Stimulated activated CD4-positive, alpha-beta T cell treated with anti-CD3 and anti-CD28 coated beads, Interleukin-1b, Interleukin-23, amount 100 ng/mL, for 24 hours (primary cell): ENCODE data around the gene SEPTIN10.
"Not testable (repeated sequence)": the region's sequence is repeated elsewhere in the genome, so short reads cannot be mapped to it uniquely, and the experiment has no call there.

ENCODE experiments used
- DNase-seq, 4 experiments: peaks; one replicate each; pipeline ENCODE4 v3.0.0-alpha.2; 2020; ENCODE audit warnings: low read depth in 4 of 4, low spot score in 1 of 4

The SEPTIN10 gene

DNA sequence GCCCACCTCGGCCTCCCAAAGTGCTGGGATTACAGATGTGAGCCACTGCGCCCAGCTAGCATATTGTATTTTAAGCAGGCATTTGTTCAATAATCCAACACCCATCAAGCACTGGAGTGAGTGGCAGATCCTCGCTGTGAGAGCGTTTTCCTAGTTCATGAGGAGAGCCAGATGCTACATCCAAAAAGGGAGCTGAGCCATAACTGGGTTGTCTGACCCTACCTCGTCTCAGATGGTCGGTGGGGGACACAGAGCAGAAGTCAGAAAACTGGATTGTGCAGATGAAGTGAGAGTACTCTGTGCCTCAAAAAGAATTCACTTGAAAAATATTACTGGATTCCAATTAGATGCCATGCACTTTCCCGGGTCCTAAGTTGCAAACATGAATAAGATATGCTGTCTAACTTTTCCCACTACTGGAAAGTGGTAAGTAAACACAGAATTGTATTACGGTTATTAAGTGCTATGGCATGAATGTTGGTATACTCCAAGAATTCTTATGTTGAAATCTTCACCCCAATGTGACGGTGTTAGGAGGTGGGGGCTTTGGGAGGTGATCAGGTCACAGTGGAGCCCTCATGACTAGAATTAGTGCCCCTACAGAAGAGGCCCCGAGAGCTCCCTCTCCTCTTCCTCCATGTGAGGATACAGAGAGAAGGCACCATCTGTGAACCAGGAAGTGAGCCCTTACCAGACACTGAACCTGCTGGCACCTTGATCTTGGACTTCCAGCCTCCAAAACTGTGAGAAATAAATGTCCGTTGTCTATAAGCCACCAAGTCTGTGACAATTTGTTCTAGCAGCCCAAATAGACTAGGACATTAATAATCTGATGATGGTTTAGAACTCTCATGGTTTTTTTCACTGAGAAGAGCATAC lies 21.9 kb upstream of the SEPTIN10 start:
- DNase-seq, result no peak

DNA sequence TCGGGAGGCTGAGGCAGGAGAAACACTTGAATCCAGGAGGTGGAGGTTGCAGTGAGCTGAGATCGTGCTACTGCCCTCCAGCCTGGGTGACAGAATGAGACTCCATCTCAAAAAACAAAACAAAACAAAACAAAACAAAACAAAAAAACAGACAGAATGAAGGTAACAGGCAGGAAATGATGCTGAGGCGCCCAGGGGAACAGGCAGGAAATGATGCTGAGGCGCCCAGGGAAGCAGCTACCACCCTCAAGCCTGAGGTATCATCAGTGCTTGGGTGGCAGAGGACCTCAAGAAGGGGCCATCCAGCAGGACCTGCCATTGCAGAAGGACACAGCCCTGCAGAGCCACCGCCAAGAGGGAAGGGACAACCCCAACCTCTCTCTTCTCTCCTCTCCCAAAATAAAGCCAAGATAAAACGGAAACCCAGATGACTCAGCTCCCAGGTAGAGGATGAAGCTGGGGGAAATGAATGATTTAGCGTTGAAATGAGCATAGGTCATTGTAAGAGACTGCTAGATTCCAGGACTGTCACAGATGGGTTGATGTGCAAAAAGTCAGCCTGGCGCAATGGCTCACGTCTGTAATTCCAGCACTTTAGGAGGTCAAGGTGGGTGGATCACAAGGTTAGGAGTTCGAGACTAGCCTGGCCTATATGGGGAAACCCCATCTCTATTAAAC lies 19.7 kb upstream of the SEPTIN10 start:
- DNase-seq, result no peak

DNA sequence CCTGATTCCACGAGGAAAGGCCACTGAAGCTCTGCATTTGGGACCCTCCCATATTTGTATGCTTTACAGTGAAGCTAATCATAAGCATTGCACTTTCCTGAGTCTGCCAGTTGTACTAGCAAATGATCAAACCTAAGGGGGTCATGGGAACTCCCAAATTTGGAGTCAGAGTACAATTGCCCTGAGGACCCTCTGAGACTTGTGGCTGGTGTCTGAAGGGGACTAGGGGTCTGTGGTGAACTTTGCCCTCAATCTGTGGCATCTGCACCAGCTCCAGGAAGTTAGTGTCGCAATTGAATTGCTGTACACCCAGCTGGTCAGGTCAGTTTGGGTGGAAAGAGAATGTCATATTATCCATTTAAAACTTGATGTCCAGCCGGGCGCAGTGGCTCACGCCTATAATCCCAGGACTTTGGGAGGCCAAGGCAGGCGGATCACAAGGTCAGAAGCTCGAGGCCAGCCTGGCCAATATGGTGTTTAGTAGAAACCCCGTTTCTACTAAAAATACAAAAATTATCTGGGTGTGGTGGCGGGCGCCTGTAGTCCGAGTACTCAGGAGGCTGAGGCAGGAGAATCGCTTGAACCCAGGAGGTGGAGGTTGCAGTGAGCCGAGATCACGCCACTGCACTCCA lies 18.5 kb upstream of the SEPTIN10 start:
- no peak for DNase-seq

GRCh38 chr2:109631741-109632140 lies 18.0 kb upstream of the SEPTIN10 start:
- no peak for DNase-seq

- no peak for DNase-seq
Observed at GRCh38 chr2:109630441-109631430, 17.0 kb upstream of the SEPTIN10 start.

- DNase-seq, result no peak
Observed at GRCh38 chr2:109629867-109630266, 16.1 kb upstream of the SEPTIN10 start.

- DNase-seq, result not testable (repeated sequence)
Observed at GRCh38 chr2:109628321-109628720, 14.6 kb upstream of the SEPTIN10 start.

DNA sequence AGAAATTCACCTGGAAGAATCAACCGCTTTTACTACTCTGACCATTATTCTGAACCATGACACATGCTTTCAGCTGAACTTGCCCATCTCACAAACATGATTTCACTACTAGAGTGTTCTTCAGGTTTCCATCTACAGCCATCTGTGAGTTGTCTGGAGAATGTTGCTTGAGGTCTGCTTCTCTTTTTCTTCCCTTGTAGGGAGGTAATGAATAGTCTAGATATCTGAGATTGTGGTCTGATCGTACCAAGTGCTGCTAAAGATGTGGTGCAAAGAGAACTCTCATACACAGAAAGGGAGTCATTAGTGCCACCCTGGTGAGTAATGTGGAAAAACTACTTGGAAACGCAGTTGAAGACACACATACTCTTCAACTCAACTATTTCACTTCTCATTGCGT lies 10.6 kb upstream of the SEPTIN10 start:
- DNase-seq, result no peak

DNA sequence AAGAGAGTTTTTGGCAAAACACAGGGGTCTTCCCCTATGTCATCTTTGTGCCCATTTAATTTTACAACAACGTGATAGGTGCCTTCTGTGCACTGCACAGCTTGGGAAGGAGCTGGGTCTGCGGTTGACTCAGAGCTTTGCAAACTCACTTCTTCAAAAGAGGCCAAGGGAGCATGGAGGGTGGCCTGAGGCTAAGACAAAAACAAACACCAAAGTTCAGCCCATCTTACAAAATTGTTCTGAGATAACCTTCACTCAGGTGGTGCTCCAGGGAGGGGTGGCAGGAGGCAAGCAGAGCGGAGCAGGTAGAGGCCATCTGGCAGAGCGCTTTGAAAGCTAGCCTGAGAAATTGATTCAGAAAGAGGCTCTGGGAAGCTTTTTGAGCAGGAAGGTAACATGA lies 10.2 kb upstream of the SEPTIN10 start:
- no peak for DNase-seq

DNA sequence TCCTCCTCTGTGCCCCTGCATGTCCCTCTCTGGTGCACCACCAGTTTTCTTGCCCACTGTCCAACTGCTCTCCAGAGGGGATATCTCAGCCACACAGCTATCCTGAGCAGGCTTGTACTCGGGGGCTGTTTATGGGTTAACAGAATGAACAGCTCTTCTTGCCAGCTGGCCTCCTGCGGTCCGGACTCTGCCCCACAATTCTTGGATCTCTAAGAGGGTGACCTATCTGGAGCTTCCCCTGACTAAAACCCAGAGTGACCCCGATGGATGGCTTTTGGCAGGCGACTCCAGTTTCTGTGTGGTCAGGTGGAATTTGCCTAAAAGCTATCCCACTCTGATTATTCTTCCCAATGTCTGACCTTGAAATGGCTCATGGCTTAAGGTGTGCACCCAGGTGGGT lies 9.5 kb upstream of the SEPTIN10 start:
- DNase-seq, result no peak

- no peak for DNase-seq
Observed at GRCh38 chr2:109619032-109619615, 5.4 kb upstream of the SEPTIN10 start.

- DNase-seq, result no peak
Observed at GRCh38 chr2:109616184-109616583, 2.4 kb upstream of the SEPTIN10 start.

- DNase-seq, result no peak
Observed at GRCh38 chr2:109615637-109616144, 1.9 kb upstream of the SEPTIN10 start.

- no peak for DNase-seq
Observed at GRCh38 chr2:109614715-109615636, 1.2 kb upstream of the SEPTIN10 start.

DNA sequence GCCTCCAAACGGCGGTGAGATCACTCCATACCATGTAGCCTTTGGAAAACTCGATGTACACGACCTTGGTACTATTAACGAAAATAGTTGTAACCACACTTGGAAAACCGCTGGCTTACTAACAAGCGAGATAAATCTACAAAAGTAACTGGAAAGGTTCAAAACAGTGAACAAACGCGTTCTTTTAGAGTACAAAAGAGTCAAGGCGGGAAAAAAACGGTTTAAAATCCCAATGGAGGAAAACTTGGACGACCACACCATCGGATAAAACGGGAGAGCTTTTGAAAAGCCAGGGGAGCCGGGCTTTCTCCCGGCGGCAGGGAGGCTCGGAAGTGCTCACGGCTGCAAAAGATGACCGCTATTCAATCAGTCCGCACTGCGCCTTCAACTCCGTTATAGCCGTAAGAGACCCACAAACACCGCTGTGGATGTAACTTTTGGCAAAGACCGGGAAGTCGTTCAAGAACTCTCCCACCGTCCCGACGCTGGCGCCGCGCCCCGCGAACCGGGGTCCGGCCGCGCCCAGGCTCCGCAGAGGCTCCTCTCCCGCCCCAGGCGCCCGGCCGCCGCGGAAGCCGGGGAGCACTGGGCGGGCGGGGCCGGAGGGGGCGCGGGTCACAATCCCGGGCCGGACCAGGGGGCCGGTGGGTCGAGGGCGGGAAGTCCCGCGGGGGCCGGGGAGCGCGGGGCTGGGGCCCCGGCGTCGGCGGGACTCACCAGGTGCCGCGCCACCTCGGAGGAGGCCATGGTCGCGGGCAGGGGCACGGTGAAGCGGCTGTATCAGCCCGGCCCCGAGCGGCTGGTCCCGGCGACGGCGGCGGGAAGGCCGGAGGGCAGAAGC lies 465 bp downstream of the SEPTIN10 start:
- no peak for DNase-seq

DNA sequence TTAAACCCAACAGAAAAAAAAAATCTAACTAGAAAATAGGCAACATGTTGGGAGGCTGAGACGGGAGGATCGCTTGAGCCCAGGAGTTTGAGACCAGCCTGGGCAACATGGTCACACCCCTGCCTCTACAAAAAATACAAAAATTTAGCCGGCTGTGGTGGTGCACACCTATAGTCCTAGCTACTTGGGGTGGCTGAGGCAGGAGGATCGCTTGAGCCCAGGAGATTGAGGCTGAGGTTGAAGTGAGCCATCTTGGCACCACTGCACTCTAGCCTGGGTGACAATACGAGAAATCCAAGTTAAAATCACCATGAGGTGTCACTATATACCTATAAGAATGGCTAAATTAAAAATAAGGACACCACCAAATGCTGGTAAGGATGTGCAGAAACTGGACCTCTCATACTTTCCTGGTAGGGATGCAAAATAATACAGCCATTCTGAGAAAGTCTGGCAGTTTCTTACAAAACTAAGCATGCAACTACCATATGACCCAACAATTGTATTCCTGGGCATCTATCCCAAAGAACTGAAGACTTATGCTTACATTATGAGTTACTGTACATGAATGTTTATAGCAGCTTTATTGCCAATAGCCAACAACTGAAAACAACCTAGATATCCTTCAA lies 2.2 kb downstream of the SEPTIN10 start:
- DNase-seq, result no peak

DNA sequence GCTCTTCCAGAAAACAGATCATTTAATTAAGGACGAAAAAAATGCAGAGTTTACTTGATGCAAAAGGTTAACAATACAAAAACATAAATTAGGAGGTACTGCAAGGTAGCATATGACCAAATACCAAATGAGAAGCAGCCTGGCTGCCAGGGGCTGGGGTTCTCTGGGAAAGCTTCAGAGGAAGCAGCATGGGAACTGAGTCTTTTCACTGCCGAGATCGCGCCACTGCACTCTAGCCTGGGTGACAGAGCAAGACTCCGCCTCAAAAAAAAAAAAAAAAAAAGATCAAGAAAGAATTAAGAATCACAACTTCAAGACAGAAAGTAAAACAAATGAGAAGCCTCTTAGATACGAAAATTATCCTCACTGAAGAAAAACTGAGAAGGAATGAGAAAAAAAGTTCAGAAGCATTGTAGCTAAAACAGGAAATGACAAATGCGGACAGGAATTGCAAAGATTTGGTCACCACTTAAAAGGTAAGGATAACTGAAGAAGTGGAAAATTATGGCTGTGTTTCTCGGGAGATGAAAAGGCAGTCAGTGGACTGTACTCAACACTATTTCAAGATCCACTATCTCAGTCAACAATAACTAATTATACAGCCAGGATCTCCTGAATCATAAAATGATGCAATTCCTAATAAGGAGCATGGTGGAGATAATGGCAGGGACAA lies 4.3 kb downstream of the SEPTIN10 start:
- DNase-seq, result no peak
